HG02840 (cell line): ENCODE measurements around the gene KLHL29.

ENCODE experiments used
- ATAC-seq: cut with Tn5 transposase; IDR thresholded peaks from one replicate; pipeline ENCODE4 v1.9.1; 2021; ENCODE audit warnings: mild to moderate bottlenecking, moderate library complexity, moderate number of reproducible peaks; ENCODE audit not compliant: unreplicated experiment, low FRiP score

Gene KLHL29

DNA sequence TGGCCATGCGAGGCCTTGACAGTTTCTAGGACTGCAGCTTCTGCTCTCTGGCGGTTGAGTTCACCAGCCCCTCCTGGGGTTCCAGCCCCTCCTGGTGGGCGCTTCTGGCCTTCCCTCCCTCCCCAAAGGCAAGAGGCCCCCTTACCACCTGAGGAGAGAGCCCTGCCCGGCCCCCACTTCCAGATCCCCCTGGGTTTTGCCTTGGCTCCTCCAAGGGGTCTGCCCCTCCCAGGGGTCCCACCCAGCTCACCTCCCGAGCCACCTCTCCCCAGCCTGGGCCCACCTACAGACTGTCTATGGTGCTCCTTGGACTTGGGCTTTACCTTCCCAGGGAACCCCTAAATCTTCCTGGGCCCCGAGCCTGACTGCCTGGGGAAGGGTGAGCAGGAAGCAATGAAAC lies 277.5 kb downstream of the KLHL29 start:
- ATAC-seq = no peak

DNA sequence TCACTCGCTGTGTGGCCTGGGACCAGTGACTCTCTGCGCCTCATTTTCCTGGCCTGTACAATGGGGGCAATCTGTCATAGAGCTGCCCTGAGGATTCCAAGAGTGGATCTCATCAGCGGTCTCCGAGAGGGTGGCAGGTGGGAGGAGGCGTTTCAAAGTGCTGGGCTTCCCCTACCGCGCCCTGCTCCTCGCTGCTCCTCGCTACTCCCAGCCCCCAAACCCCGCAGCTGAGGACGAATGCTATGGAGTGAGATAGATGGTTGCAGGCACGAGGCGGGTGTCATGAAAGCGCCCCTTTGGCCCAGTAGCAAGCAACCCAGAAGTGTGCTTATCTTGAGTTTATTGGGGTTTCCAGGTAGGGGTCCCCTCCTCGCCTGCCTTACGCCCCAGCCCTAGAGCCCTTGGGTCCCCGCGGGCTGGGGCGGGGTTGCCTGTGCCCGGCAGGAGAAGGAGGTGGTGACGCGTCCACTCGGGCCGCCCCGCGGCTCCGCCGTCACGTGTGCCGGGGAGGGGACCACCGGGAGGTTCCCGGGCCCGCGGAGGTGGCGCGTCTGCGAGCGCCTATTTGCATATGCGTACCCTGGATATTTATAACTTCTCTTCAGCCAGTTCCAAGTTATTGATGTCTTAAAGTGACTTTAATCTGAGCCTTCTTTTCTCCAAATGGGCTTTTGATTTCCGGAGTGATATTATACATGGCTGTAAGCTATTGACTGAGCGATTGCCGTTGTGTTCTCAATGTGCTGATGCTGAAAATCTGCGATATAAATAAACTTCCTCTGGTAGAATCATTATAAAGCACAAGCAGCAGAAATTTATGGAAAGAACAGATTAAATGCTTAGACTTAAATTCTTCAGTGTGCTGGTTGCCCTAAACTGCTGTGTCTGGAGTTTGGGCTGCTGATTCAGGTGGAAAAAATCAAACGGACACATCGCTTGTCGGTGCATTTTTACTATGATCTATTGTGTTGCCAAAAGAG lies 278.3 kb downstream of the KLHL29 start:
- ATAC-seq = no peak

DNA sequence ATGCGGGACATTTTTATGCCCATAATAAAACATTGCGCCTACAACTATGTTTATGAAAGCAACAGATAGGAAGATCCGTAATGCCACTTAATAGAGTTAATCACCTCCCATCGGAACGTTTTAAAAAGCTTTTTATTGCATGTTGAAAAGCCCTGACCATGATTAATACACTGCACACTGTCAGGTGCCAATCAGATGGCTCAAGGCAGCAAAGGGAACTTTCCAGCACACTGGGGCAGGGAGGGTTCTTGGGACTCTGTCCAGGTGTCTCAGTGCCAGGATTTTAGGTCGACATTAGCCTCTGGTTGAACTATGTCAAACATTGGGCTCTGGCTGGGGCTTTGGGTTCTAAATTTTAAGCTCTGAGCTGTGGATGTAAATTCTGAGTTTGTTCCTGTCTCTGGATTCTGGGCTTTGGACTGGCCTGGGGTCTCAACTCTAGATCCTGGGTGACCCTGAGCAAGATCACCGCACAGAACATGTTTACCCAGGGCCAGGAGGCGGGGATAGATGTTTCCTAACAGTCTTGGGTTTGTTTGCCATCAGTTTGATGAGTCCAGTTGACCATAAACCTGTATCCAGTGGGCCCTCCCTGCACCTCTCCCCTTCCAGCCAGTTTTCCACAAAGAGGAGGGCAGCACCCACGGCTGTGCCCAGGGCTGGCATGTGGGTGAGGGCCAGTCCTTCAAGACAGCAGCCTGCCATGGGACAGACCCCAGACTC lies 279.2 kb downstream of the KLHL29 start:
- ATAC-seq = no peak

DNA sequence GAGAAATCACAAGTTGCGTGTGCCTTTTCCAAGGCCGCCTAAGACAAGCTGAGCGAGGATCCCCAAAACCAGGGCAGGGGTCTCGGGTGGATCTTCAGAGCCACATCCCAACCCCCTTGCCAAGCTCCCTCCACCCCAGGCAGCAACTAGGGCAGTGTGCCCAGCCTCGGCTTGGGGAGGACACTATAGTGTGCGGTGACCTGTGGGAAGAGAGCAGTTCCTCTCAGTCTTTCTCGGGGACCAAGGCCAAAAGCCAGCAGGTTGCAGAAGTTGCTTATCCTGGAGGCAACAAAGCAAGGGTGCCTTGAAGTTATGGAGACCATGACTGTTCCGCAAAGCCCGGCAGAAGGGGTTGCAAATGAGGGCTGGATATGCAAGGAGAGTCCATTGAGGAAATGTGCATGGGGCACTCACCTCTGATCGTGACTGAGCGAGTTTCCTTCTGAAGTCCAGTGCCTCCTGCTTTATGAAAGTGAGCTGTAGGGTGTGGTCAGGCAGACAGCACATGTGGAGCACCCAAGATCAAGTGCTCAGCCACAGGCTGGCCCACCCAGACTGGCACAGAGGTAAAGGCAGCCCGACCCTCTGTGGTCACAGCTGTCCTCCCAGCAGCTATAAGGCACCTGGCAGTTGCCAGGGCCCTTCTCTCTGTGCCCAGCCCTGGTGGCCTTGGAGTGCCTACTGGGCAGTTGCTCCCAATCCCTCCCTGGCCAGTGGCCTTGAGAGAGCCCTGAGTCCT lies 281.4 kb downstream of the KLHL29 start:
- ATAC-seq = no peak

DNA sequence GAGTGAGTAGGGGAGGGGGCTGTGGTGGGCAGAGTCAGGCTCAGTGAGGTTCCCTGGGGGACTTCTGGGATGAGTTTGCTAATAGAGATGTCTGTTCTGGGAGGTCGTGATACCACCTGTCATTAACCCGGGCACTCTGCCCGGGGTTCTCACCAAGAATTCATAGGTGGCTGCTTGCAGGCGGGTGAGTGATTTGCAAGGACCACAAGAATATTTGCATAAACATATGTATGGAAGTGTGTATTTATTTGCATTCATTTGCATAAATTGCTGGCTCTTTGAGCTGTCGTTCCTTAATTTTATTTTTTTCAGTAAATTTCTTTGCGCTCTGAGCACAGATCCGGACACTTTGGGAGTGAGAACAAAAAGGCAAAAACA lies 282.0 kb downstream of the KLHL29 start:
- no peak for ATAC-seq

DNA sequence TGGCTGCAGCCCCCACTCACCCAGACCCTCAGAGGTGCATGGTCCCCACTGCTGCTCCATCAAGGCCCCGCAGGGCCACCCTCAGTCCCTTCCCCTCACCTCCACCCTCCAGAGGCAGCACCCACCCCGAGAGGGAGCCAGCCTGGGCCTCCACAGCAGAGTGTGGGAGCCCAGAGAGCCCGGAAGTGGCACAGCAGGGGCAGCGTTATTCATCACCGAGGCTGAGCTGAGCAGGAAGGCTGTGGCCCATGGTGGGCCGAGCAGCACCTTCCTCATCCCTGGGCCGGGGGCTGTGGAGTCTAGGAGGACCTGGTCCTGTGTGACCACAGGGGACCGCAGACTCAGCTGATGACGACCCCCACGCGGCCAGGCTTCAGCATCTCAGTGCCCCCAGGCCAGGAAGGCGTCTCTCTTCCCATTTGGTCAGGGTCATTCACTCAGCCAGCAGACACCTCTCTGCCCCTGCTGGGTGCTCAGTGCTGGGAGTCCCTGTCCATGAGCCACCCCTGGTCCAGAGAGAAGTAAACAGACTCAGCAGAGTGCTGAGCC lies 283.9 kb downstream of the KLHL29 start:
- ATAC-seq = no peak

DNA sequence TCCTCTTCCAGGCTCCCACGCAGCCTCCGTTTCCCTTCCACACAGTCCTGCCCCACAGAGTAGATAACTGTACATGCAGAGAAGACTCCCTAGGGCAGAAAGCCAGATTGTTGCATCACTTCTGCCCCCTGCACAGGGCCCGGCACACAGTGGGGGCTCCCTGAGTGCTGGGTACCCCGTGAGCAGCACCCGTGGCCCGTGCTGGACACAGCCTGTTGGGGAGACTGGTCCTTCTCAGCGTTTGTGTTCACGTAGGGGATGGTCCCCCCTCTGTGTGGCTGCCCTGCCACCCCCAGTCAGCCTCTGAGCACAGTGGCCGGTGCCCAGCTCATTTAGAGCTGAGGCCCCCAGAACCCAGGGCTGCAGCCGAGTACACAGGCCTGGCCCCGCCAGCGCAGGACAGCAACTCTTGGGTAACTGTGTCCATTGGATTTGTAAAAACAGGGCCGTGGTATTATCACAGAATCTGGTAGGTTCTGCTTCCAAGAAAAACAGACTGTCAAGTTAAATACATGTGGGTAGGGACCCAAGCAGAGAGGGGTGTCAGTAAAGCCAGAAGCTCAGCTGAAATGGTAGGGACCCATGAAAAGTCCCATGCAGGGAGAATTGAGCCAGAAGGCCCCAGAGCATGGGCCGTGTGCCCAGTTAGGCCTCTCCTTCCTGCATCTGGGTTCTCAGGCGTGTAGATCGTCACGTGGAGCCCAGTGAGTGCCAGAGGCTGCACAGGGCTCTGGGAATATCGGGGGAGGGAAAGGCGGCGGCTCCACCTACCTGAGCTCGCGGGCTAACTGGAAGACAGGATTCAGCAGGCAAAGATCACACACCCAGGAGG lies 284.6 kb downstream of the KLHL29 start:
- ATAC-seq = no peak

DNA sequence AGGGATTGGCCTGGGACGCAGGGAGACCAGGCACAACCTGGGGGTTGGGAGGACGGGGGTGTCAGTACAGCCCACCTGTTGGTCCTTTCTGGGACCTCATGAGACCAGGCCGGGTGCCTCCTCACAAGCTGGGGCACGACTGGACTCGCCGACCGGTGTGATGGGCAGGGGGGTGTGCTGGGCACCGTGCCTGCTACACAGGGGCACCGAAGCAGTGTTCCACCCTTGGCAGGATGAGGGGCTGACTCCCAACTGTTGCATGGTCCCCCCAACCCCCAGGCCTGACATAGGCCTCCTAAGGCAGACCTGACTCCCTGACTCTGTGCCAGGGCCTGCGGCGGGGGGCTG lies 285.2 kb downstream of the KLHL29 start:
- ATAC-seq = no peak

DNA sequence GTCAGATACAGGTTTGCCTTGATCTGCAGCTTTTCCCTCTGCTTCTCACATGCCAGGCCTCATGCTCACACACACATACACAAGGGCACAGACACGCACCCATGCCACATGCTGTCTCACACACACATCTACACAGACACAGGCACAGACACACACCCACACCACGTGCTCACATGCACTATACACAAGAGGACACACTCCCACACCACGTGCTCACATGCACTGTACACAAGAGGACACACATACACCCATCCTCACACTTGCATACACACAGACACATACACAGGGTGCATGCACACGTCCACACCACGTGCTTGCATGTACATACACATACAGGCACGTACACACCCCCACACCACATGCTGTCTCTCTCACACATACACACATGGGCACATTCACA lies 288.1 kb downstream of the KLHL29 start:
- ATAC-seq = no peak

DNA sequence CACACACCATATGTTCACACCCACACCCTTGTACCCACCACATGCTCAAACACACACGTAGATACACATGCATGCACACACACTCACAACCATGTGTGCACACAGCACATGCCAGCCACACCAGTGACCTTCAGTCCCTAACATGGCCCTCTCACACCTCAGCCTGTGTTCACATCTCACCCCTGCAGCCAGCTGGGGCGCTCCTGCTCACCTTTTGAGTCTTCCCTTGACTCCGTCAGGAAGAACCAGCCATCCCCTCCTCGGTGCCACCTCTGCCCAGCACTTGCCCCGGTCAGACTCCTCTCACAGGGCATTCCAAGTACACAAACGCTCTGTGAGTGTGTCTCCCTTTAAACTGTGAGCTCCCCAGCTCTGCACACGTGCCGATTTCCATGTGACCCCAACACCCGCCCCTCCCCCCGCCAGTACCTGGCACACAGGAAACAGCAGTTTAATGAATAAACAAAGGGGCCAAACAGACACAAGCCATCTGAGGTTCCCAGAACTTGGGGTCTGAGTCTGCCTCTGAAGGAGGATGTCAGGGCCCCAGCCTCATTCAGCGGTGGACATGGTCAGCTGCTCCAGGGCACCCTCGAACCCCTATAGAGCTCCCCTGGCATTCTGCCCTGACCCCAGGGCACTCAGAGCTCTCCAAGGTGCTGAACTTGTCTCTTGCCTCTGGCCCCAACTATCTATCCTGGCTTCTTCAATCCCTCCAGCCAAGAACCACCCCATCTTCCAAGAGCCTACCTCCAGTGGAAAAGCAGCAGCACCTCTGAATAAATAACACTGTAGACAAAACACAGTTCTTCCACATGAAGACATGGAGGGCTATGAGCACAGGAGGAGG lies 289.1 kb downstream of the KLHL29 start:
- no peak for ATAC-seq

DNA sequence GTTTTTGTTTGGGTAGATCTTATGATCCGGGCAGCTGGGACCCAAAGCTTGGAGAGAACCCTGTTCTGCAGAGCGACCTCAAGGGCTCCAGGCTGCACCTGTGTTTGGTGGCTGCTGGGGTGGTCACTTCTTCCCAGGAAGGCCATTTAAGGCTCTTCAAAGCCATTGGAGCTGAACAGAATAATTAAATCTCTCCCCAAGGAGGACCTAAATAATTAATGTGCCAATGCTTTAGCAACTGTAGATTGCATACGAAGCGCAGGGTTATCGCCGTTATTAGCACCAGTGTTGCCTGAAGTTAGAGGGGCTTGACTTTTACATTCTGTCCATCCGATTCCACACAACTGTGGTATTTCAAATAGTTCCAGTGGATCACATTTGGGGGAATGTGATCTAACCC lies 290.5 kb downstream of the KLHL29 start:
- no peak for ATAC-seq

DNA sequence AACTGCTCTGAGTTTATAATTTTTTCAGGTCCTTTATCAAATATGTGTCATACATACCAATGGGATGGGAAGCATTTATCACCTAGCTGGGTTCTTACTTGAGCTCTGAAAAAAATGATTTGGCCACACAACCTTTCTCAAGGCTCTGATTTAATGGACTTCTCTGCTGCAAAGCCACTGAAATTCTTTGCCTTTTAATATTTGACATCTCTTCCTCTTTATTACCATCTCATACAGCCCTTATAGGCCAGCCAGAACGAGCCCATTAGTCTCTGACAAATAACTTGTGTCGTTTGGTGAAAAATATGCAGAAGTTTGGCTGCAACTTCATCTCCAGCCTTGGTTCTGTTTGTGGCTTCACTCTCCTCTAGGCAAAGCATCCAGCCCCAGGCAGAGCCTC lies 292.9 kb downstream of the KLHL29 start:
- ATAC-seq = no peak

DNA sequence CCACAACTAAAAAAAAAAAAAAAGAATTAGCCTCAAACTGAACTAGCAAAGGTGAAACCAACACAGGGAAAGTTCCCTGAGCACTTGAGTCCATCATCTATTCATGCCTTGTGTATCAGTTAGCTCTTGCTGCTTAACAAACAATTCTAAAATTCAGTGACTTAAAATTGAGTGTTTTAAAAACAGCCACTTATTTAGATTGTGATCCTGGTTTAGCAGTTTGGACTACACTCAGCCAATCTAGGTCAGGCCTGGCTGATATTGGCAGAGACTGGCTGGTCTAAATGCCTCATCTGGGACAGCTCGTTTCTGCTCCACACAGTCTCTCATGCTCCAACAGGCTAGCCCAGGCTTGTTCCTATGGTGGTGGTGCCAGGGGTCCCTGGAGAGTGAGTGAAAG lies 294.1 kb downstream of the KLHL29 start:
- no peak for ATAC-seq

DNA sequence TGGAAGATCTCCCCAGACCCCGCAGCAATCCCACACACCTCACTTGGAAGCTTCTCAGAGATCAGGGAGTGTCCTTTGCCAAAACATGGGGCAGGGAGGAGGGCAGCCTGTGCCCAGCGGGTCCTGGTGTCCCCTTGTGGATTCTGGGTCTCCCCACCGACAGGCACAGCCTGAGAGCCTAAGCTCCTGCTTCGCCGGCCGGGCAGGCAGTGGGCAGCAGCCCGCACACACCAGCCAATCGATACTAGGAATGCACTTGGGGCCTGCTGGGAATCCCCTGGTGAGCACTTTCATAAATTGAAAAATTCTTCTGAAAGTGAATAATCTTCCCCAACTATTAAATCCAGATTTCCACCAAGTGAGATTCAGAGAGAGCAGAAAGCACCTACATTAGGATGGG lies 296.0 kb downstream of the KLHL29 start:
- ATAC-seq = no peak

DNA sequence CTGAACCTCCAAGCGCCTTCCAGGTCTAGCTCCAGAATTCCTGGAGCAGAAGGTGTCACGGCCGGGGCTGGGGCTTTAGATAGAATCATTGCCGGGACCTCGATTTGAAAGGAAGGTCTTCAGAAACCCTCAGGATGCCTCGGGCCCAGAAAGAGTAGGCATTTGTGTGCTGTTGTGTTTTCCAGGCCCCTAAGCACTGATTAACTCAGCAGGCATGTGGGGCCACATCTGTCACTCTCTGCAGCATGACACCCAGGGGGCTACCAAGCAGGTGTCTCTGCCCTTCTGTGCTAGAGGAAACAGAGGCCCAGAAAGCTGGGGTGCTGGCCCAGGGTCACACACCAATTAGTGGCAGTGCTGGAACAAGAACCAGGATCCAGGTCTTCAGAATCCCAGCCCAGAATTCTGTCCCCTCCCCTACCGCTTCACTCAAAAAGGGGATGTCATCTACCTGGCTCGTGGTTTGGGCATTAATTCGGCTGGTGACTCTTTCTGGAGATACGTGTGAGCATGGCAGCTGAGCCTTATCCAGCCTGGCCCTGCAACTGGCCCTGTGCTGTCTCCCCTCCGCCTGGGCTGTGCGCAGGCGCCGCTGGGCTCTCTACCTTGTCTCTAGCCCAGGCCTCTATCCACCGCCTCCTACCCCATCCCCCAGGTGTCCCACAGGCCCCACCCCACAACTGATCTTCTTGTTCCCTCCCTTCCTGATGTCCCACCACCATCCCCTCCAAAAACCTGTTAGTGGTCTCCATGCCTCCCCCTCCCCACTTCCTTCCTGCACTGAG lies 296.6 kb downstream of the KLHL29 start:
- no peak for ATAC-seq

DNA sequence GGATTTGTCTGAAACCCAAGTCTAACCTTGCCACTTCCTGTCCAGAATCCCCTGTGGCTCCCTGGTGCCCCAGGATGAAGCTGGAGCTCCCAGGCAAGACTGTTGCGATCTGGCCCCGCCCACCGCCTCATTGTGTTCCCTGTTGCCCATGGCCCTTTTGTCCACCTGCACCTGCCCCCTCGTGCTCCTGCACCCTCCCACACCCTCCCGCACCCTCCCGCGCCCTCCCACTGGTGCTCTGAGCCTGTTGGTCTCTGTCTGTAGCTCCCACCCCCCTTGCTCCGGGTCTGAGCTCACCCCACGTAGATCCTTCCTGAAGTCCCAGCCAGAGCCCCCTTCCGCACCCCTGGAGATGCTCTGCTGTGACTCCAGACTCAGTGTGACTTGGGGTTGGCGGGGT lies 297.5 kb downstream of the KLHL29 start:
- no peak for ATAC-seq

DNA sequence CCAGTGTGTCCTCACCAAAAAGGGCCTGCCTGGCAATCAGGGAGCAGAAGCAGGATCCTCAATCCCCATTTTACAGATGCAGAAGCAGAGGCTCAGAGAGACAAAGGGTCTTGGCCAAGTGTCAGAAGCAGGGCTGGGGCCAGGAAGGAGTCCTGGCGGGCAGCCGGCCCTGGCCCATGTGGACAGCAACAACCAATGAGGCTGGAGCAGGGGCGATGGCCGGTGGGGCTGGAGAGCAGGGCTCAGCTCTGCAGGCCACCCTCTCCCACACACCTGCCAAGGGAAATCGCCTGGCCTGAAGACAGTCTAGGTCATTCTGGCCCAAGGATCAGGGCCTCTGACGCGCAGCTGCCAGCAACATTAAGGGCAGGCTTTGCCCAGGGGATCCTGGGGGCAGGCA lies 298.0 kb downstream of the KLHL29 start:
- ATAC-seq = no peak

DNA sequence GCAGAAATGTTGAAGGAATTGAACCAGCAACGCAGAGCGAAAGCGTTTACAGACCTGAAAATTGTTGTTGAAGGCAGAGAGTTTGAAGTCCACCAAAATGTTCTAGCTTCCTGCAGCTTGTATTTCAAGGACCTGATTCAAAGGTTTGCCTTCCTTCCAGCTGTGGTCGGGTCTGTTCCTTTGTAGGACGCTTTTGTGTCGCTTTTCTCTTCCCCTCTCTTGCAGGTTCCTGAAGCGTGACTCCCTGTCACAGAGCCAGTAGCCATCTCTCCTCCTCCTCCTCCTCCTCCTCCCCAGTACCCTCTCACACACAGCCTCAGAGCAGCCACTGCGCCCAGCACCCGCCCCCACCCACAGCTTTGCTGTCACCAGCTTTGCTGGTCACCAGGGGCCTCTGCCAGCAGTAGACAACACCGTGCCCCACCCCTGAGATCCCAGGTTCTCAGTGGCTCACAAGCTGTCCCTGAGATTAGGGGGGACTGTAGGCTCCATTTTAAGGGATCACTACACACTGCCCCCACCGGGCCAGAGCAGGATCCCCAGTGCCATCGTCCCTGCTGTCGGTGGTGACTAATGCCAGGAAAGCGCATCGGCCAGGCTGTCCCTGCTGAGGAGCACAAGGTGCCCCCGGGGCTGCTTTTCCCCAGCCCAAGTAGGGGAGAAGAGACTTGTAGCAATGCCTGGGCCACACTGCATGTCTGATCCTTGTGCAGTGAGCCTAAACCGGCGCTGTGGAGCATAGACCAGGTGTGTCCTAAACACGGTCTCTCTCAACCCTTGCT lies 299.6 kb downstream of the KLHL29 start:
- ATAC-seq = no peak
